NCI-H774 (cell line): Measurements from ENCODE around the gene PTGER3.
A peak's percentile ranks its signal among the peaks of the same experiment; 100 is the strongest.
"Not testable (repeated sequence)": the region's sequence is repeated elsewhere in the genome, so short reads cannot be mapped to it uniquely, and the experiment has no call there.

Source experiments
- DNase-seq: peaks from one replicate; lab custom pipeline; 2025; lab: John Stamatoyannopoulos, UW

The PTGER3 gene

DNA sequence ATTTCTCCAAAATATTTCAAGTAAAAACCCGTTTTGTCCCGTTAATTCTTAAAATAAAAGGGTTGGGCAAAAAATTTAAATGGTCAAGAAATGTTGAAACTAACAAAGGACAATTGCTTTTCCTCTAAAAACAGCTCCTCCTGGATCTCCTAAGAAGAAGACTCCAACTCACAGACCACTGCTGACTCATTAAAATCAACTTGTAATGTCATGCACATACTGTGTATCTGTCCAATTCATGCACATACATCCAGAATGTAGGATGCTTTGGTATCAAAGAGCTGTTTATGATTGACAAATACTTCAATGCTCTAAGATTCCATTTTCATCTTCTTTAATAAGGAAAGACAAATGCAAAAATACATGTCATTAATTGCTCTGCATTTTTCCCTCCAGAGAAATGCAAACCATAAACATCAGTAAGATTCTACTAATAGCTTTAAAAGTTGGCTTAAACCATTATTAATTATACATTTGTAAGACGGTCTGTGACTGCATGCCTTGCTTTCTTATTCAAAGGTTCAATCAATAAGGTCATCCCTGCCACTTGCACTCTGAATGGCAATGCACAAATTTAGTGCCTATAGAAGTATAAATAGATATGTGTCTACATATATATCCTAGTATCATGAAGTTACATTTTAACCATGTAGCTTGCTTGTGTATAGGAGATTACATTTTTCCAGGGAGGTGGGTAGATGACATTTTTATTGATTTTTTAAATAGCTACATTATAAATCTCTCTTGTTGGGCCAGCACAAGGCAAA is 44.7 kb downstream of the PTGER3 start:
- no peak for DNase-seq

DNA sequence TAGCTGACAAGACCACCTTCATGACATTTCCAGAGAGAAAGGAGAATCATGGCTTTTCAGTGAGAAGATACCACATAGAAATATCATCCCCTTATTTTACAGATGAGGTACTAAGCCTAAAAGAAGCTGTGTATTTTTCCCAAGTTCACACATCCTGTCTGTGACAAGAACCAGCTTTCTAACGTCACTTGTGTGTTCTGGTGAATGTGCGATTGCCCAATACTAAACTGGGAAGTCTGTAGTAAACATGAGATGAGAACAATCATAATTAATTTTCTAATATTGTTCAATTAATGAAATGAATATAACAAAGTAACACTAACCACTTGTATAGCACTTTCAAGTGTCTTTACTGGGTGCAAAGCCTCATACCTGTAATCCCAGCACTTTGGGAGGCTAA is 46.0 kb downstream of the PTGER3 start:
- DNase-seq: no peak

DNA sequence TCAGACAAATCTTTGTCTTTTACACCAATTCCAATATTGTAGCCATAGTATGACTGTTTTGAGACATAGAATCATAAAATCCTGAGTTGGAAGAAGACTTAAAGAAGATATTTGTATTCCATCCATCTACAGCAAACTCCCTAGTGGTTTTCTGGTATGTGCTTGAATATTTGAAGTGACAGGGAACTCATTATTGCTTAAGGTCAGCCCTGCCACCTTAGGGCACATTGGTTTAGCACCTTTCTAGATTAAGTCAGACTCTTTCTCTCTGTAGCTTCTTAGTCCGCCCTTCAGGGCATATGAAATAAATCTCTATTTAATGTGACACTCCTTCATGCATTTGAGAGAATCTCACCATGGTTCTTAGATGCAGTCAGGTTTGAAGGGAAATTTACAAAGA is 49.8 kb downstream of the PTGER3 start:
- no peak for DNase-seq

DNA sequence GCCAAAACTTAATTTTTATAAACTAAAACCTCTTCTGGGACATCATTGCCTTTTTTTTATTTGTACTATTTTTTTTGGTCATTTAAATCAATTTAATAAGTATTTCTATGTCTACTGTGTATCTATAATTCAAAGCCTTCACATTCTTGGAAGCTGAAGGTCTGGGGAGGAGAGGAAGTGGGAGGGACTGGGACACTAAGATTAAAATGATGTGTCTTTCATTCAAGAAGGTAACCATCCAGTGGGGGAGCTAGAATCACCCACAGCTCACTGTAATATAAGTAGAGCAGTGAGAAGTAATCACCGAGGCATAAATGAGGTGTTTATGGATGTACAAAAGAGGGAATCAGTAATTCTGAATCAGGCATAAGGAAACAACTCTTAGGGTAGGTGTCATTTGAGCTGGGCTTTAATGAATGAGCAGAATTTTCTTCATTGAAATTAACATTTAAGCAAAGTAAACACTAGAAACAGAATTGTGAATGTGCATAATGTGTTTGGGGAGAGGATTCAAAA is 52.8 kb downstream of the PTGER3 start:
- no peak for DNase-seq

DNA sequence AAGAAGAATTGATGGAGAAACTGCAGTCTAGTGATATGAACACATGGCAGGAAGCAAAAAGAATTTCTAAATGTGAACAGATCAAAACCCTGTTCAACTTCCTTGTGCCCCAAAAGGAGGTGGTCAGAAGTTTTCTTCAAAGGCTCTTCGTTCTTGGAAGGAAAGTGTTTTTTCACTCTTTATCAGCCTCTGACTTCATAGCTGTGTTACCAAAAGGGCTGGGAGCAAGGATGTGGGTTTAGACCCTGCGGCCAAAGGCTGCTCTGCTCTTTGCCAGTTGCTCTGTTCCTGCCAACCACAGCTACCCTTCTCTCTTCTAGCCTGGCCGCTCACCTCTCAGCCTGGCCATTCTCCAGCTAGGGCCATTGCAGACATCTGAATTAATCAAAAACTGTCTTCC is 53.8 kb downstream of the PTGER3 start:
- no peak for DNase-seq

DNA sequence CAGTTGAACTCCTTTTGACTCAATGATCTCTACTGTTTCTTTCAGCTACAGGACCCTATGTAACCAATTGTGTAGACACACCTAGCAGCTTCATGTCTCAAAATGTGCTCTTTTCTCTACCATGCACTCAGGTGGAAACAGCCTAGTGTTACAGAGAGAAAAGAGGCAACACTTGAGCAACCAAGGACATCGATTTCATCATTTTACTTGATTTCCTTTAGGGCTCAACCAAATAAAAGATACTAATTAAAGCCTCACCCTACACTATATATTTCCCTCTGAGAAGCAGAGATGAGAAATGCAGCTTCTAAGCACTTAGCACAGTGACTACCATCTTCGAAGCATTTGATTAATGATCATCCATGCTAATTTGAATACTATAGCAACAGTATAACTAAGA is 55.1 kb downstream of the PTGER3 start:
- no peak for DNase-seq

DNA sequence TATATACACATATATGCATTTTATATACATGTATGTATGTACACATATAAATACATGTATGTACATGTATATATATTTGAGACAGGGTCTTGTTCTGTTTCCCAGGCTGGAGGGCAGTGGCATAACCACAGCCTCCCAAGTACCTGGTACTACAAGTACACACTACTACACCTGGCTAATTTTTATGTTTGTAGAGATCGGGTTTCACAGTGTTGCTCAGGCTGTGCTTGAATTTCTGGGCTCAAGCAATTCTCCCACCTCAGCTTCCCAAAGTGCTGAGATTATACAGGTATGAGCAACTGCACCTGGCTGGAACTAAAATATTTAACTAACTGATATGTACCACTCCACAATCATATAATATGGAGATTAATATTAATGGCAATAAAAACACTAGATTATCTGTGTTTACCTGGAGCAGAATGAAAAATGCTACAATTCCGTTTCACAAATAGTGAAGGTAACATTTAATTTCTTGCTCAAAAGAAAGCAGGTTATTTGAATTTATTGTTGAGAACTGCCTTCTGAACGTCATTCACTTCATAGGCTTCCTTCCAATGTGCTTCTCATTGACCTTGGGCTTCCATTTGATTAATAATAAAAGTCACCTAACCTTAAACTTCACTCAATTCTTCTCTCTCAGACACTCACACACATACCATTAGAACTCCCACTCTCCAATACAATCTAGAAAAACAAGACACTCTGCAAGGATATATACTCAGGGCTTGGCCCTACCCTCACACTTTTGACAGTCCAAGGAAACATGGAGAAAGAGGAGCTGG is 57.0 kb downstream of the PTGER3 start:
- DNase-seq: peak; percentile 61

DNA sequence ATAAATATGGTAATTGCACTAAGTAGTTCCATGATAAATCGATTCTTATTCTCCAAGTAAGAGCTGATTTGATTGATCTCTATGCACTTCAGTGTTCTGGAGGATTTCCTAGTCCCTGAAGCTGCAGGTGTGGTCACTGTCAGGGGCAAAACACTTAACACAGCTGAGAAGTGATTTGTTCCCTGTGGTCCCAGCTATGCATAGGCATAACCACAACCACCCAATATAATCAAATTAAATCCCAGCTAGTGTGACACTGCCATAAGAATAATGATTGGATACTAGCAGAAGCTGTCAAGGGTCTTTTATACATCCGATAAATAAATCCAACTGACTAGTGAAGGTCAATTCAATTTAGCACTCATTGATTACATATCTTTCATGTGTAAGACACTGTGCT is 60.1 kb downstream of the PTGER3 start:
- no peak for DNase-seq

DNA sequence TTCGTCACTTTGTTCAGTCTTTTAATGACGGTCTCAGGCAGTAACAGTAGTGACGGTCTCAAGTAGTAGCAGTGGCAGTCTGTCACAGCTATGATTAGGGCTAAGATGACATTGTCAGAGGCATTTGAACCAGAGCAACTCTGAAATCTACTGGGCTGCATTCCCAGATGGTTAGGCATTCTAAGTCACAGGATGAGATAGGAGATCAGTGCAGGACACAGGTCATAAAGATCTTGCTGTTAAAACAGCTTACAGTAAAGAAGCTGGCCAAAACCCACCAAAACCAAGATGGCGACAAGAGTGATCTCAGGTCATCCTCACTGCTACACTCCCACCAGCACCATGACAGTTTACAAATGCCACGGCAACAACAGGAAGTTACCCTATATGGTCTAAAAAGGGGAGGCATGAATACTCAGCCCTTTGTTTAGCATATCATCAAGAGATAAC is 61.8 kb downstream of the PTGER3 start:
- DNase-seq: not testable (repeated sequence)

DNA sequence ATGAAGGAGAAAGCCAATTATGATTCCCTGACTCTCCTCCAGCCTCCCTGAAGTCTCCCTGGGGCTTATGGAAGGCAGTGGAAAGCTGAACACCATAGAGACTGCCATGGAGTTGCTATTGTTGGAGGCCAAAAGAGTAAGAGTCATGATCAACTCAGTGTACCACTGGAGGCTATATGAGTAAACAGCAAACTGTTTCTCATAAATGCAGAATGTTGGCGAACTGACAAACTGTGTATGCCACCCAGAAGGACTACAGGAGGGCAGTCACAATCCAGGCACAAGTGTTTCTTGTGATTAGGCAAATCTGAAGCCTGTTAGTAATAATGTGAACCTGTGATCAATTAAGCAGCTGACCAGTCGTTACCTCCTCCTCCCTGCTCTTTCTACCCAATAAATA is 62.3 kb downstream of the PTGER3 start:
- DNase-seq: not testable (repeated sequence)

DNA sequence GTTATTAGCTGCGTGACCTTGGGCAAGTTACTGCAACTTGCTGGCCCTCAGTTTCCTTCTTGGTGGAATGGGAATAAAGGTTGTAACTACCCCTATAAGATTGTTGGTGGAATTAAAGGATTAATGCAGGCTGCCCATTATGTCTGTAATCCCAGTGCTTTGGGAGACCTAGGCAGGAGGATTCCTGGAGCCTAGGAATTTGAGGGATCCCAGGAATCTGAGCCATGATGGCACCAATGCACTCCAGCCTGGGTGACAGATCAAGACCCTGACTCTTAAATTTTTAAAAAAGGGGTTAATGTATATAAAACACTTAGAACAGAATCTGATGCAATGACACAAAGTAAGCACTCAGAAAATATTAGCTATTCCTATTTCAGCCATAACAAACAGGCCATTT is 67.3 kb downstream of the PTGER3 start:
- DNase-seq: no peak

DNA sequence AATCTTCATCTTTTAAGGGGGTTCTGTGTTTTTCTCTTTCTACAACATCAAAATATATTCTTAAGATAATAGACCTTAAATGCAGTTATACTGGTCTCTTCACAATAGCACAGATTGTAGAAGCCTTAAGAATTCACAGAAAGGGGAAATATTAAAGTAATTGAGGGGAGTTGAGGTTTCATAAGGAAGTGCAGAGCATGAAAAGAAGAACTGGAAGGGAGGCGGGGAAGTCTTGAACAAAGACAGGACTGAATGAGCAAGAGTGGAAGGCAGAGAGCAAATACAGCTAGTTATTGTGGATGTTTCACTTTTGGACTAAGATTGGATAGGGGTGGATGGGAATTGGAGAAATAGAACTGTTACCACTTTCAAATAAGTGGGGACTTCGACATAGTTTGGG is 67.7 kb downstream of the PTGER3 start:
- no peak for DNase-seq

DNA sequence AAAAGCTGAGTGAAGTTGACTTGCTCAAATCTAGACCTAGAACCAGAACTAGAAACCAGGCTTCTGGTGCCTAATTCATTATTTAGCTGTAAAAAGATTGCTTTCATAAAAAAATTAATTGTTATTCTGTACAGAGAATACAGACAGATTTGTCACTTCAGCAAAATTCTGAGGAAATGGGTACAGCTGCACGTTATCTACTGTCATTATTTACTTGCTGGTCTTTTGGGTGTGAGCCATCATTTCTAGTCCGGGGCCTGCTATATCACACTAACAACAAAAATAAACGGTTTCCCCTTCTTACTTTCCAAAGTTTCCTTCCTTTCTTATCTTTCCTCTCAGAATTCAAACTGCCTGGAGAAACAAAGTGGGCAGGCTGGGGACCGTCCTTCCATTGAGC is 68.3 kb downstream of the PTGER3 start:
- DNase-seq: no peak

DNA sequence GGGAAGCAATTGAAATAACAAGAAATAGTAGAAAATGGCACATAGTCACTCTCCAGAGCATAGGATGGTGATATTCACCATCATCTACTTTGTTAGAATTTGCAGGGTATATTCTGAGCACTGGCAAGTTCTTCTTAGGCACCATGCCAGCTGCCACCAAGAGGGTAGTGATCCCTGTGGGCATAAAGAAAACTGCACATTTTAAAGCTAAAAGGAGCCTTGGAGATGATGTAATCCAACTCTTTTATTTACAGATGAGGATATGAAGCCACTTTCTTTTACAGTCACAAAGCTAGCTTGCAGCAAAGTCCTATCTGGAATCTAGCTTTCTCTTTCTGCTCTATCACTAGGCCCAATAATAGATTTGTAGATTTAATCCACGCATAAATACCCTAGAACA is 69.0 kb downstream of the PTGER3 start:
- DNase-seq: no peak

DNA sequence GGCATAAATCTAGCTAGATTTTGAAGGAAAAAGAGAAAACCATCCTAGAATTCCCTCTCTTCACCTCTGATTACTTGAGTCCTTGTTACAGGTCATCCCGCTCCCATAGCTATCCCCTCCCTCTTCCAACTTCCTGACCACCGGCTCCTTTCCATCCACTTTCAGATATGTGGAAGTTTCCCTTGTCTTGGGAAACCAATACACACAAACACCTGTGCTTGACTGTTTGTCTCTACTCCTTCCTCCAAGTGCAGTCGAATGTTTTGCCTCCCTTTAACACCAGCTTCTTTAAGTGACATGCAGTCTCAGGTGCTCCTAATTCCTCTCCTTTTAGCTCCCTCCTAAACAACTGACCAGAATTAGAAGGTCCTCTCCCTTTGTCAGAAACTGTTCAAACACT is 70.0 kb downstream of the PTGER3 start:
- DNase-seq: no peak

DNA sequence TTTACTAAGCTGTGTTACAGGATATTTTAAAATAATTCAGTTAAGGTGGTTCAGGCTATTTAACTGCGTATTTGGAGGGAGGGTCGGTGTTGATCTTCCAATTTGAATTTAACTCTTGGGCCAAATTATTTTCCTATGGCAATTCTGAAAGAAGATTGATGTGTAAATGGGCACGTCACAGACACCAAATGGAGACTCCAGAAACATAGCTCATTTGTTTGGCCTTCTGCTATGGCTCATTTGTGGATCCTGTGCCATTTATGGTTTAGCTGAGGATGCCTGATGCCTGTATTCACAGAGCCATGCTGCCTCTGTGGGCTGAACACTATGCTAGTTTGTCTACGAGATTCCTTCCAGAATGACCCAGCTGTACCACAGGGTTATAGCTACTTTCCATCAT is 70.6 kb downstream of the PTGER3 start:
- no peak for DNase-seq

DNA sequence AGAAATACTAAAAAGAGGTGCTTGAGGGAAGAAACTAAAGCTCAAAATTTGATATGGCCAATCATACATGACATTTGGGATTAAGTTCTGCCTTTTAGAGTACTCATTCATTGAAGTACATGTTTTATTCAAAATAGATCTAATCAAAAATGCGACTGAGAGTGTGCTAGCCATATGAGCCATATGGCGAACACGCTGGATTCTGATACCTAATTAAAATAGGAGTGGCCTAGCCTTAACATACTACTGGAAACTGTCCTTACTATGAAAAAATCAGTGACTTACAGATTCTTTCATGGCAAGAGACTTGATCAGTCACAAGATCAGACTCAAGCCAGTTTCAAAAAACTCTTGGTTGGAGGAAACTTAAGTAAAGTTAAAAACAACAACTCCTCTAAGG is 73.9 kb downstream of the PTGER3 start:
- no peak for DNase-seq

DNA sequence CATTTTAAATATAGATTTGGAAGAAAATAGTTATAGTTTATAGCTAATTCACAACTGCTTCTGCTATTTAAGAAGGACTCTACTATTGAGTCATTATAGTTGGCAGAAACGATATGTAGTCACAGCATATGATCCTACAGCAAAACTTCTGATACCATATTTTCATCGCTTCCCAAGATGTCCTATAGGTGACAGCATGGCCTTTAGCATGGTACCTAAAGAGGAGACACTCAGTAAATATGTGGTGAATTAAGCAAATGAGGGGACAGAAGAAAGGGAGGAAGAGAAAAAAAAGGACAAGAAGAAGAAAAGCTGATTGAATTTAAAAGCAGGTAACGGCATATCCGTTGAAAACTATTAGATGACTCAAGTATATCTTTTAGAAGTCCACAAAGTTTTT is 77.2 kb downstream of the PTGER3 start:
- no peak for DNase-seq

DNA sequence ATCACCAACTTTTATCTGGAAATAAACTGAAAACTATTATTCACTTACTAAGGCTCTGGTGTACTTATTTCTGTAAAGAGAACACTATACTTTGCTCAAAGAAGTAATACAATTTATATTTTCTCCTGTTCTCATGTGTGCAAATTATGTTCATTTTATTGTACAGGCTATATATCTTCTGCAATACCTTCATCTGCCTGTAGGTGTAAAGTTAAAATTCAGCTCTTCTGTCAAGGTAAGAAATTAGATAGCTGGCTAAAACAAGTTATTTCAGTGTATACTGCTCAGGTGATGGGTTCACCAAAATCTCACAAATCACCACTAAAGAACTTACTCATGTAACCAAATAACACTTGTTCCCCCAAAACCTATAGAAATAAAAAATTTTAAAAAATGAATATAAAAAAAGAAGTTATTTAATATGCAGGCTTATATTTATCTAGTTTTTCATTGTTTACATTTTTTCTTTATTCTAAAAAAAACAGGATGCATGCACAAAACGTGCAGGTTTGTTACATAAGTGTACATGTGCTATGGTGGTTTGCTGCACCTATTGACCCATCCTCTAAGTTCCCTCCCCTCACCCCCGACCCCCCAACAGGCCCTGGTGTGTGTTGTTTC is 81.5 kb downstream of the PTGER3 start:
- no peak for DNase-seq

DNA sequence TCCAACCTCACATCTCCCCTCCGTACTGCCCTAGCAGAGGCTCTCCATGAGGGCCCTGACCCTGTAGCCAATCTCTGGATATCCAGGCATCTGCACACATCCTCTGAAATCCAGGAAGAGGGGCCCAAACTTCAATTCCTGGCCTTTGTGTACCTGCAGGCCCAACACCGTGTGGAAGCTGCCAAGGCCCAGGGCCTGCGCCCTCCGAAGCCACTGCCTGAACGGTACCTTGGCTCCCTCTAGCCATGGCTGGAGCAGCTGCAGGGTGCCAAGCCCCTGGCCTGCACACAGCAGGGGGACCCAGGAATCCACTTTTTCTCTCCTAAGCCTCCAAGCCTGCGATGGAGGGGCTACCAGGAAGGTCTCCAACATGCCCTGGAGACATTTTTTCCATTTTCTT is 84.2 kb downstream of the PTGER3 start:
- DNase-seq: no peak

DNA sequence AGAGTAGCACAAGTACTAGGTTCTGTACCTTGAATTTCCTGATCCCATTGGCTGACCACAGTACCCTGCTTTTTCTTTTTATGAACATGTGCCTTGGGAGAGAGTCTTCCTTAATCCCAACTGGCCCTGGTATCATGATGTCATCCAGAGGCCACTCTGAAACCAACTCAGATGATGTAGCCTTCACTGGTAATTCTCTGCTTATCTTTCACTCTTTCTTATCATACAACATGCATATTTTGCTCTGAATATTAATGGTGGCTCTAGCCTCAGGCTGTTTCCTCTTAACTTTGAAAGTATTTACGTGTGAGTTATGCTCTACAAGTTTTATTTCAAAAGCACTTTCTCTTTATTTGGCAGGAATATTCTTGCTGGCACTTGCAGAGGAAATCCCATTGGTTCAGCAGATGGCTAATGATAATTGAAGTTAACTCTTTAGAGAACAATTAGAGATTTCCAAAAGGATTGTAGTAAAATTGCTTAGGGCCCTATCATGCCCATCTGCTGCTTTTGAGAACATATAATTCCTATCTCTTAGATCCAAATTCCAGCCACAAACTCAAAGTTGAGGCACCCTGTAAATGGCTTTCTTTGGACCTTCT is 86.1 kb downstream of the PTGER3 start:
- no peak for DNase-seq

DNA sequence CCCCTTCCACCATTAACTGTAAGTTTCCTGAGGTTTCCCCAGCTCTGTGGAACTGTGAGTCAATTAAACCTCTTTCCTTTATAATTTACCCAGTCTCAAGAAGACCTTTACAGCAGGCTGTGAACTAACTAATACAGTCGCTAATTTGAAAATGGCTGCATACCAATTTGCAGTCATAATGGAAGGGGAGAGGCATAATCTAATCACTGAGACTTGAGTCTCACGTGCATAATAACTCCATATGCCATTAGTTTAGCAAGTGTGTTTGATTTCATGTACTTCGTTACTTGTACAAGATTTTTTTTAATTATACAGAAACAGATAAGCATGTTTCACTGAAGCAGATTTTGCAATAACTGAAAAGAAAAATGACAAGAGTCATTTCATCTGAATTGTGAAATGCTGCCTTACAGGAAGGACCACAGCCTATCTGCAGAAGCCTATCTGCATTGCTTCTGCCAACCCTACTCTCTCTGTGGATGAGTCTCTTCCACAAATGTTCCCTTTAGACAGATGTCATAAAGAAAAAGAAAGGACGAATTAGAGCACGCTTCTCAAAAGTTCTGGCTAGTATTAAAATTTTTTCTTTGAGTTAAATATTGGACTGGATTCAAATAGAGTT is 99.1 kb downstream of the PTGER3 start:
- DNase-seq: no peak
